OCI-LY3 (cell line): ENCODE measurements around the gene DNAAF5.

Experiments used
- H2AFZ ChIP-seq: fragments of 200-600, 300-600 bp; shearing (Covaris generic); 2 replicates; pipeline ENCODE4 v1.6.0; 2014; ENCODE audit warnings: antibody characterized with exemption, low read depth, low read length
- H3K27ac ChIP-seq: fragments of 200-600, 300-600 bp; sonication (generic); 2 replicates; pipeline ENCODE4 v1.5.1; 2014; ENCODE audit warnings: mild to moderate bottlenecking, low read length, moderate library complexity, mixed read lengths
- H3K27me3 ChIP-seq: fragments of 200-600, 300-600 bp; sonication (generic); 2 replicates; pipeline ENCODE4 v1.6.1; 2014; ENCODE audit warnings: low read depth, low read length, mixed read lengths
- H3K36me3 ChIP-seq: fragments of 200-600, 300-600 bp; sonication (generic); replicated peaks from 2 replicates; pipeline ENCODE3; 2014; ENCODE audit warnings: low read depth, low read length, mixed read lengths
- H3K4me1 ChIP-seq: fragments of 300-600, 200-600 bp; sonication (generic); 2 replicates; pipeline ENCODE4 v1.6.1; 2014; ENCODE audit warnings: low read length, mixed read lengths
- H3K4me2 ChIP-seq: fragments of 200-600, 300-600 bp; sonication (generic); 2 replicates; pipeline ENCODE4 v1.6.1; 2014; ENCODE audit warnings: low read length, mixed read lengths
- H3K4me3 ChIP-seq: fragments of 300-600, 200-600 bp; sonication (generic); 2 replicates; pipeline ENCODE4 v1.5.1; 2014; ENCODE audit warnings: antibody characterized with exemption, mild to moderate bottlenecking, low read length, moderate library complexity
- H3K79me2 ChIP-seq: fragments of 300-600, 200-600 bp; shearing (Covaris generic); 2 replicates; pipeline ENCODE4 v1.6.1; 2014; ENCODE audit warnings: mild to moderate bottlenecking, low read length, mixed read lengths
- H3K9ac ChIP-seq: fragments of 300-600, 200-600 bp; shearing (Covaris generic); 2 replicates; pipeline ENCODE4 v1.6.0; 2014; ENCODE audit warnings: mild to moderate bottlenecking, low read length, moderate library complexity
- H3K9me3 ChIP-seq: fragments of 200-600, 300-600 bp; shearing (Covaris generic); 2 replicates; pipeline ENCODE4 v1.6.1; 2014; ENCODE audit warnings: low read length, mixed read lengths; ENCODE audit not compliant: insufficient read depth
- H4K20me1 ChIP-seq: fragments of 200-600, 300-600 bp; sonication (generic); 2 replicates; pipeline ENCODE4 v1.6.1; 2016; ENCODE audit warnings: low read length, mixed read lengths; ENCODE audit not compliant: insufficient read depth
- CTCF ChIP-seq: fragments of 200-600, 300-600 bp; sonication (generic); IDR thresholded peaks from 2 replicates; pipeline ENCODE4 v1.5.1; 2014; ENCODE audit warnings: antibody characterized with exemption, low read length, low read depth
- EZH2phosphoT487 ChIP-seq: fragments of 200-600 bp; shearing (Covaris generic); IDR thresholded peaks from 2 replicates; pipeline ENCODE4 v1.6.1; 2018; ENCODE audit warnings: antibody characterized with exemption, mixed run types, low read depth

DNAAF5 gene

GRCh38 chr7:759569-759968 is 33.1 kb downstream of the DNAAF5 start:
- TF ChIP-seq CTCF (no peak), EZH2phosphoT487 (no peak)
- Histone ChIP-seq H3K27me3 (no peaks in the 10 kb centered on the region), H3K9me3 (no peaks in the 10 kb centered on the region), H2AFZ (no peak overlapping the region), H3K79me2 (no peaks in the 10 kb centered on the region), H3K4me2 (no peak overlapping the region), H3K36me3 (peaks cover 7% of the 10 kb centered on the region), H3K4me3 (no peak overlapping the region), H3K4me1 (no peaks in the 10 kb centered on the region), H4K20me1 (no peaks in the 10 kb centered on the region), H3K27ac (no peak overlapping the region), H3K9ac (no peak overlapping the region)

- Histone ChIP-seq H2AFZ (no peak overlapping the region), H3K27ac (no peak overlapping the region), H3K27me3 (no peaks in the 10 kb centered on the region), H3K9ac (no peak overlapping the region), H3K4me3 (no peak overlapping the region), H3K4me2 (no peak overlapping the region), H3K4me1 (no peaks in the 10 kb centered on the region), H3K79me2 (no peaks in the 10 kb centered on the region), H4K20me1 (no peaks in the 10 kb centered on the region), H3K36me3 (peaks cover 7% of the 10 kb centered on the region), H3K9me3 (no peaks in the 10 kb centered on the region)
- TF ChIP-seq CTCF: no peak
- no peak for TF ChIP-seq EZH2phosphoT487
Observed at GRCh38 chr7:760006-760405, 33.5 kb downstream of the DNAAF5 start.

- Histone ChIP-seq H3K27ac (no peak overlapping the region), H3K27me3 (no peaks in the 10 kb centered on the region), H4K20me1 (no peaks in the 10 kb centered on the region), H3K9ac (no peak overlapping the region), H3K4me1 (no peaks in the 10 kb centered on the region), H3K4me3 (no peak overlapping the region), H3K79me2 (no peaks in the 10 kb centered on the region), H3K9me3 (no peaks in the 10 kb centered on the region), H3K4me2 (no peak overlapping the region), H2AFZ (no peak overlapping the region), H3K36me3 (peaks cover 10% of the 10 kb centered on the region)
- no peak for TF ChIP-seq EZH2phosphoT487
- no peak for TF ChIP-seq CTCF
Observed at GRCh38 chr7:761101-761500, 34.6 kb downstream of the DNAAF5 start.

GRCh38 chr7:761631-762030 is 35.1 kb downstream of the DNAAF5 start:
- no peak for TF ChIP-seq CTCF
- no peak for TF ChIP-seq EZH2phosphoT487
- Histone ChIP-seq H3K36me3 (peaks cover 10% of the 10 kb centered on the region), H4K20me1 (no peaks in the 10 kb centered on the region)

More at GRCh38 chr7:761631-762030, 35.1 kb downstream of the DNAAF5 start:
- no peaks in the 10 kb centered on the region for H3K79me2 ChIP-seq
- no peaks in the 10 kb centered on the region for H3K9me3 ChIP-seq
- H3K9ac ChIP-seq: no peak overlapping the region
- H3K4me2 ChIP-seq: no peak overlapping the region
- no peaks in the 10 kb centered on the region for H3K4me1 ChIP-seq
- no peaks in the 10 kb centered on the region for H3K27me3 ChIP-seq
- no peak overlapping the region for H3K27ac ChIP-seq
- no peak overlapping the region for H2AFZ ChIP-seq
- H3K4me3 ChIP-seq: no peak overlapping the region
